OCI-LY1 (cell line): ENCODE data around the gene KCNT1.

Experiments used
- CTCF ChIP-seq: fragments of 200-600 bp; sonication (generic), shearing (Covaris generic); IDR thresholded peaks from 2 replicates; pipeline ENCODE4 v1.5.1; 2017; ENCODE audit warnings: mild to moderate bottlenecking, antibody characterized with exemption, low read length, moderate library complexity, mixed read lengths
- EZH2 ChIP-seq: fragments of 200-600 bp; sonication (generic), shearing (Covaris generic); IDR thresholded peaks from 2 replicates; pipeline ENCODE4 v1.8.0; 2017; ENCODE audit warnings: borderline replicate concordance, mixed run types, mild to moderate bottlenecking, antibody characterized with exemption, low read length, moderate library complexity, mixed read lengths

DNA sequence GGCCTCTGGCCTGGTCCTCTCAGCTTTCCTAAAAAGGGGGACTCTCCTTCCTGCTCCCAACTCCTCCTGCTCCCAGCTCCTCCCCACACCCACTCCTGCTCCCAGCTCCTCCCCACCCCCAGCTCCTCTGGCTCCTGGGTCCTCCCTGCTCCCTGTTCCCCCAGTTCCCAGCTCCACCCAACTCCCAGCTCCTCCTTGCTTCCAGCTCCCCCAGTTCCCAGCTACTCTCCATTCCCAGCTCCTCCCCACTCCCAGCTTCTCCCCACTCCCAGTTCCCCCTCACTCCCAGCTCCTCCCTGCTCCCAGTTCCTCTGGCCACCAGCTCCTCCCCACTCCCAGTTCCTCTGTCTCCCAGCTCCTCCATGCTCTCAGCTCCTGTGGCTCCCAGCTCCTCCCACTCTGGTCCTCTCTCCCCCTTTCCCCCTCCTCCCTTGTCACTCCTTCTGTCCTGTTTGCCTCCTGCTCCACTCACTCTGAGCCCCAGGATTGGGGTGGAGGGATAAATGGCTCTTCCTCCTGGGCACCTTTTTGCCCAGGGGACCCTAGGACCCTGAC is 75.7 kb downstream of the KCNT1 start:
- TF ChIP-seq CTCF: no peak
- no peak for TF ChIP-seq EZH2
